Measurements from ENCODE around the gene PDE6D.

Gene PDE6D

DNA sequence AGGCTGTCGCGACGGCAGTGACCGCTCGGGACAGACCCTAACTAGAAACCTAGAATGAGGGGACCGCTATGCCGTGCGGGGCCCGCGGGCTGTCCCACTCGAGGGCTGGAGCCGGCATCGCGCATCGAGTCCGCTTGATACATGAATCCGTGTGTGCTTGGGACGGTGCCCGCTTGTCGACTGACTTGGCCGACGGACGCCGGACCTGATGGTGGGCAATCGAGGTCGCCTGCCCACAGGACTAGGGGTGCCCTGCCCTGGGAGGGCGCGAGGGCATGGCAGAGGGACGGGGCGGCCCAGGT is 73.5 kb downstream of the PDE6D start:
- DNase-seq (ENCODE audit: low spot score), result no peak

DNA sequence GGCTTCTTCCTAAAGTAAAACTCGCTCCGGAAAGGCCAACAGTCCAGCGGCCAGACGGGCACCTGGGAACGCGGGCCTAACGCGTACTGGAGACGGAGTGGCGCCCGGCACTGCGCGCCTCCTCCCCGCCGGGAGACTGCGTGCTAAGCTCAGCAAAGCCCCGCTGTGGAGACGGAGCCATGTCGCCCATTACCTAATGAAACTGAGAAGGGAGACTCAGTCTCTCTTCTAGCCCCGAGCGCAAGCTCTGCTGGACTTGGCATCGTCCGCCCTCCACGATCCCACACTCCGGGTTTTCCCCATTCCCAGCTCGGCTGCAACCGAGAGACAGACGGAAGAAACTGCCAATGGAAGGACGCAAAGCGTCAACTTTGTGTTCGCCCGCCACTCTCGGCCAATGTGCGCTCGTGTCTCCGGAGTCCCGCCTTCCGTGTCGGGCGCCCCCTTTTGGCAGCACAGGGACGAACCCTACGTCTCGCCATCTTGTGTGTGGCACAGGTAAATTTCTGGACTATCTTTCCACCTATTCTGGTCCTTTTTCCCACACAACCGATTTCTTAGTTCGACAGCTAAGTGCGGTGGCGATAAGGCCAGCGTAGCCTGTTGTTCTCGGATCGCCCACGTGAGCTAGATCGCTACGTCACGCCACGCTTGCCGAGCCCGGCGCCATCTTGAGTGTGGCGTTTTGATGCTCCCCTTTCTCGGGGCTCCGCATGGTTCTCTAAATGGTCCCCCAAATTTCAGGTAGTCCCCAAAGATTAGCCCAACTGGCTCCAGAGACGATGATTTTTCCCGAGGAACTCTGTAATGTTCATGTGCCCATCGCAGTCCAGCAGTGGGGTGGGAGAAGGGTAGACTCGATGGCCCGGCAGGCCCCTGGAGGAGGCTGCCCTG is 74.1 kb downstream of the PDE6D start:
- peak; percentile 98 for DNase-seq (ENCODE audit: low spot score)

DNA sequence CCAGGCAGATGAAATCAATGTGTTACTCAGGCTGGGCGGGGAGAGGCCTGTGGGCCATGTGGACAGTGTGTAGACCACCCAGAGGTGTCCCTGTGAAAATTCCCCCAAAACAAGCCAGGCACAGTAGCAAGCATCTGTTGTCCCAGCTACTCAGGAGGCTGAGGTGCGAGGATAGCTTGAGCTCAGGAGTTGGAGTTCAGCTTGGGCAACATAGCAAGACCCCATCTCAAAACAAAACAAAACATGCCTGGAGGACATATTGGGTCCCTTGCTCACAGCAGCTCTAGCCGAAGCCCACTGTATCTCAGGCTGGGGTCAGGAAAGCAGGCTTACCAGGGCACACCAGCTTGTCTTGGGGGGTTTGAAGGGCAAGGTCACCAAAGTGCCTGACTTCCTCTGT is 77.1 kb downstream of the PDE6D start:
- no peak for DNase-seq (ENCODE audit: low spot score)

DNA sequence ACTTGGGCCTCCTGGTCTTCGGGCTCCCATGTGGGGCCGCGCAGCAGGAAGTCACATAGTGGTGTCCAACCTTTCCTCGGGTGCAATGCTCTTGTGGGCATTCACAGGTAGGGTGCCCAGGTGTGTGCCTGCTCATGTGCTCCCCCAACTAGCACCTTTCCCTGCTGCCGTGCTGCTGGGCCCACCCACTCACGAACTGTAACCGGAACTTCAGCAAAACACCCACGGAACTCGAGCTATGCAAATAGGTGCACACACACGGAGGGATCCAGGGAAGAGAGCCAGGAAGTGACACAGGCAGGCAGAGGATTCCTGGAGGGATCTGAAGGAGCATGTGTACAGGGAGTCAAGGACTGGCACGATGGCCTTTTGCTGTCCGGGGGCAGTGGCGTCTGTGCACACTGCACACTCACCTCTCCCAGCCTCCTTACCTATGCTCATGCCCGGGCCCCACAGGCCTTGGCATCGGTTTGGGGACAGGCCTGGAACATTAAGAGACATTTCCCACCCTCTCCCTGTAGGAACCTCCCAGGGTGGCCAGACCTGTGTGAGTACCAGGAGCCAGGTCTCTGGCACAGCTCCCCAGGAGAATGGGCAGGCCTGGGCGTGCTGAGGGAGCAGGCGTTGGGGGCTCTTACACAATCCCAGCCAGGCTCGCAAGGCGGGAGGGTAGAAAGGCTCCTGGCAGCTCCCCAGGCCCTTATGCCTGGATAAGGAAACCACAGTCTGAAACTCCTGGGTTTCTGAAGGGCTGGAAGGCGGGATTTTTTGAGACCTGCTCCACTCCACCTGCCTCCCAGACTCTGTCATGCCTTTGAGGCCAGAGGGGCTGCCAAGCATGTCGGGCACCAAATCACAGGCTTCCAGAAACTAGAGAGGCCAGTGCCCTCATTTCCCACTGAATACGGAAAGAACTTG is 79.4 kb downstream of the PDE6D start:
- DNase-seq (ENCODE audit: low spot score), result no peak

DNA sequence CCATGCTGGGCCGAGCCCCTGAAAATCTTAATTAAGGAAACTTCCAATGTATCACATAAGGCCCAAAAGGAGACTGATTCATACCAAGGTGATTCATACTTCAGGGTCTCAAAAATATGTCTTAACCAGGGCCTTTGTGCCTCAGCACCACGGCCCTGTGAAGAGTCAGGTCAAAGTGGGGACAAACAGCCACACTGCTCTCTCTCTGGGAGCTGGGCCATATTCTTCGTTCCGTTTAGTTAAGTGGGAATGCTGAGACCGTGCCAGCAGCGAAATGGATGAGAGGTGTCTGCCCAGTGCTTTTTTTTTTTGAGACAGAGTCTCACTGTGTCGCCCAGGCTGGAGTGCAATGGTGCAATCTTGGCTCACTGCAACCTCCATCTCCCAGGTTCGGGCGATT is 82.1 kb downstream of the PDE6D start:
- no peak for DNase-seq (ENCODE audit: low spot score)

DNA sequence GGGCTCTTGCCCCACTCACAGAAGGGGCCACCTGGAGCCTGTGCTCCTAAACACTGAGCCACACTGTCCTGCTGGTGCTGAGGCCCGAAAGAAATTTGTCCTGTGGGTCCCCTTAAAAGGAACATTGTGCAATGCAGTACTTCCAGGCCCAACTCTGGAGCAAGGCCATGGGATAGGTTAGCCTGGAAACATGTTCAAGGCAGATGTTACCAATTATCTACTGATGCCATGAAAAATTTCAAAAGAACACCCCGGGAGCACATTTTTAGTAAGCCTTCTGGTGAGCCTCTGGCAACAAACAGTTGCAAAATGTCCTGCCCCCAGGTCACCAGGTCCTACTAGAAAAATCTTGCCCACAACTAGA is 85.1 kb downstream of the PDE6D start:
- no peak for DNase-seq (ENCODE audit: low spot score)

DNA sequence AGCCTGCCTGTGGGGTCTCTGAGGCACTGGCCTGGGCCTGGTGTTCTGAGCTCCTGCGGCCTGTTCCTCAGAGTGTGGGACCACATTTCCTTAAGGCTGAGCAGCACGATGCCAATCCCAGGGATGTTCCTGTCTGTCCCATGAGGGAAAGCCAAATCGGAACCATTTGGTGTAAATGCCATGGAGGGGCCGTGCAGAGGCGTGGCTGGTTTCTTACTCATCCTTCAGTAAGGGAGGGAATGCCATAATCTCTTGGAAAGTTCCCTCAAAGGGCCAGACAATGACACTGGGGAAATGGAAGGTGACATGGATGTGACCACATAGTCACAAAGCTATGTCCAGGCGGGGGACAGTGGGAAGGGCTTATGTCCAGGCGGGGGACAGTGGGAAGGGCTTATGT is 87.1 kb downstream of the PDE6D start:
- no peak for DNase-seq (ENCODE audit: low spot score)

DNA sequence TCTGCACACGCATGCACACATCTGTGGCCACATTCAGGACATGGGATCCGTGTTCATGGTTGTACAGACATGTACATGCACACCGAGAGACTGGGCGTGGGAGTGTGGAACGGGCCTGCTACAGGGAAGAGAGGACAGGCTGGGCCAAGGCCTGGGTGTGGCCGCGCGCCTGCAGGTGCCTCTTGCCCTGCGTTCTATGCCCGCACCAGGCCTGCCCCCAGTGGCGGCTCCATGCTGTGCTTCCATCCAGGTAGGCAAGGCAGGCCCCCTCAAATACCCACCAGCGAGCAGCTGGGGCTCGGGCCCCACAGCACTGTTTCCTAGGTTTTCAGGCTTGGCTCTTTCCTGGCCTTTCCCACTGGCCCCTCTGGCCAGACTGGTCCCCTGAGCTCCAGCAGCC is 88.2 kb downstream of the PDE6D start:
- DNase-seq (ENCODE audit: low spot score), result no peak

DNA sequence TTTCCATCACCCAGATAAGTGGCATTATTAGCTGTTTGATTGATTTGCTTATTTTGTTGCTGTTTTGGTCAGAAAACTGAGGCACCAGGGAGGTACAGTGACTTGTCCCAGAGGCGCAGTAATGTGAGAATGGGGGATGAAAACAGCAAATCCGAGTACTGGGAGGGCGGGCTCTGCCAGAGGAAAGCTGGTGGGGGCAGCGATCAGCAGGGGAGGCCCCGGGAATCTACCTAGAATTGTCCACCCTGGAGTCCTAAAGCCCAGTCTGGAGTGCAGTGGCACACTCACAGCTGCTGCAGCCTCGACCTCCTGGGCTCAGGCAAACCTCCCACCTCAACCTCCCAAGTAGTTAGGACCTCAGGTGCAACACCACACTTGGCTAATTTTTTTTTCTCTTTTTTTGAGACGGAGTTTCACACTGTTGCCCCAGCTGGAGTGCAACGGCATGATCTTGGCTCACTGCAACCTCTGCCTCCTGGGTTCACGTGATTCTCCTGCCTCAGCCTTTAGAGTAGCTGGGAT is 89.8 kb downstream of the PDE6D start:
- no peak for DNase-seq (ENCODE audit: low spot score)

DNA sequence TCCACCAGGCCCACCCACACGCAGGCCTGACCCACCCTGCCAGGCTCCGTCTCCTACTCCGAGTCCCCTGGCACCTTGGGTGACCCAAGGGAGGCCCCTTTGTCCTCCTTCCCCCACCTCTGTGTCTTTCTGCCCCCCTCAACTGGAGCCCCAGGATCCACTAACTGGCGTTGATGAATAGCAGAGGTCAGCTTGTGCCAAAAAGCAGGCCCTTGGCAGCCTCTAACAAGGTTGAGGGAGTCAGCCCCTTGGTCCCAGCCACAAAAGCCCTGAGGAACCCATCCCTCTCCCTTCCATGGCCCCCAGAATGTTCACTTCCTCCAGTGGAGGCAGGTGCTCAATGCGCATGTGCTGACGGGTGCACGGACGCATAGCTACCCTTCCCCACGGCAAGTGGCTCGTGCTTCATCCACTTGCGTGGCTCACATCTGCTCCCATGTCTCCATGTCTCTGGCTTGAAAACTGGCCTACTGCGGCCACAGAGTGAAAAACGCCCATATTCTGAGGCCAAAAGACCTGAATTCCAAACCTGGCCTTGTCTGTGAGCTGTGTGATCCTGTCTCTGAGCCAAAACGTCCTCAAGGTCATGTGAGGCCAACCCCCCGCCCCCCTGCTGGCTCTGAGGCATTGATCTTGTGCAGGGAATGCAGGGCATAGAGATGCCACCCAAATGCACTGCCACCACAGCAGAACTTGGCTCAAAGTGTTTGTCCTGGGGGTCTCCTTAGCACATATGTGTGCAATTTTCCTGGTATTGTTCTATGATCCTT is 91.8 kb downstream of the PDE6D start:
- DNase-seq (ENCODE audit: low spot score), result no peak

DNA sequence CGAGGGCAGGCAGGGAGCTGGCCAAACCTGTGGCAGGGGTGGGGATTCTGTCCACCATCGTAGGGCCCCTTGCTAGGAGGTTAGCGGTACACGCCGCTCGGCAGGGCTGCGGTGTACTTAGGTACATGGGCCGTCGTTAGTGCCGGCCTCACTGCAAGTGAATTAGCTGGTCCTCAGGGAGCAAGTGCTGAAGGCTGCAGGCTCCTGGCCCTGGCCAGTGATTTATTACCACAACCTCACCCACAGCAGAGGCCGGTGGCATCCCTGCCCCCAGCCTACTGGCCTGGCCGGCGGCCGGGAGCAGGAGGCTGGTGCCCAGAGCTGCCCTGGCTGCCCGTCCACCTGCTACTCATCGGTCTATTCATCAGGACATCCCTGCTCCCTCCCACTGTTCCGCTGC is 92.4 kb downstream of the PDE6D start:
- no peak for DNase-seq (ENCODE audit: low spot score)

DNA sequence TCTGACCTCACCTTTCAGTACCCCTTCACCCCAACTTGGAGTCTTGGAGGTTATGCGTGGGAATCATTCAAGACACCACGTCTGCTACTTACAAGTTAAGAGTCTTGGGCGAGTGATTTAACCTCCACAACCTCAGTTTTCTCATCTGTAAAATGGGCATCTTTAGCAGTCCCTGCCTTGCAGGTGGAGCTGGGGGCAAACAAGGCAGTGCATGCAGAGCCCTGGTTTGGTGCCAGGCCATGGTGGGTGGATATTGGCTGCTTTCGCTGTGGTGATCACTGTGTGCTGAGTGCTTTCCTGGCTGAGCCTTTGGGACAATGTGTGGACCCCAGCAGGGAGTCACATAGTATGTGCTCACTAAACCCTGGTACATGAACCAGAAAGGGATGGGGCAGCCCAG is 93.1 kb downstream of the PDE6D start:
- DNase-seq (ENCODE audit: low spot score), result no peak

DNA sequence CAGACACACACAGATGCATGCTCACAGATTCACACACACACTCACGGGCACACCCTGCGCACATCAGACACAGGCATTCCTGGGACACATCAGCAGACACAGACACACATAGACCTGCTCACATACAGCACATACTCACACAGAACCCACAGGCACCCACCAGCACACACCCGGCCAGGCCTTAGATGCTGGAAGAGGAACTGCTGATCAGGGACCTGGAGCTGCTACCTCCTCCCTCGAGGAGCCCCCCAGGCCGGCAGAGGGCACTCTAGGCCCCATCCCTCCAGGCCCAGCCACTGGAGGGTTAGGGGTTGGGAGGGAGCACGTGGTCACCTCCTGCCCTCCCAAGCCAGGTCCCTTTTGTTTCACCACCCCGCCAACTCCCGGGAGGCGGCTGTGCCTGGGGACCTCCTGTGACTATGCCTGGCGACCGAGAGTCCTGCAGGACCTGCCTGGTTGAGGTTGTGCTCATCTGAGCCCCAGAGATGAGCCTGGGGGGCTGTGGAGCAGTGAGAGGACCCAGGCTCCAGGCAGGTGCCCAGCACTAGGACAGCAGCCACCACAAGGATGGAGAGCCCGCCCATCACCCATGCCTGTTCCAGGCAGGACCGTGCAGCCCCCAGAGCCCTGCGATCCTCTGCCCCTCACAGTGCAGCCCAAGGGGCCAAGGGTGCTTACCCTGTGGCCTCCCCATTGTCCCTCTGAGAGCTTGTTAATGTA is 93.8 kb downstream of the PDE6D start:
- peak; percentile 54 for DNase-seq (ENCODE audit: low spot score)

DNA sequence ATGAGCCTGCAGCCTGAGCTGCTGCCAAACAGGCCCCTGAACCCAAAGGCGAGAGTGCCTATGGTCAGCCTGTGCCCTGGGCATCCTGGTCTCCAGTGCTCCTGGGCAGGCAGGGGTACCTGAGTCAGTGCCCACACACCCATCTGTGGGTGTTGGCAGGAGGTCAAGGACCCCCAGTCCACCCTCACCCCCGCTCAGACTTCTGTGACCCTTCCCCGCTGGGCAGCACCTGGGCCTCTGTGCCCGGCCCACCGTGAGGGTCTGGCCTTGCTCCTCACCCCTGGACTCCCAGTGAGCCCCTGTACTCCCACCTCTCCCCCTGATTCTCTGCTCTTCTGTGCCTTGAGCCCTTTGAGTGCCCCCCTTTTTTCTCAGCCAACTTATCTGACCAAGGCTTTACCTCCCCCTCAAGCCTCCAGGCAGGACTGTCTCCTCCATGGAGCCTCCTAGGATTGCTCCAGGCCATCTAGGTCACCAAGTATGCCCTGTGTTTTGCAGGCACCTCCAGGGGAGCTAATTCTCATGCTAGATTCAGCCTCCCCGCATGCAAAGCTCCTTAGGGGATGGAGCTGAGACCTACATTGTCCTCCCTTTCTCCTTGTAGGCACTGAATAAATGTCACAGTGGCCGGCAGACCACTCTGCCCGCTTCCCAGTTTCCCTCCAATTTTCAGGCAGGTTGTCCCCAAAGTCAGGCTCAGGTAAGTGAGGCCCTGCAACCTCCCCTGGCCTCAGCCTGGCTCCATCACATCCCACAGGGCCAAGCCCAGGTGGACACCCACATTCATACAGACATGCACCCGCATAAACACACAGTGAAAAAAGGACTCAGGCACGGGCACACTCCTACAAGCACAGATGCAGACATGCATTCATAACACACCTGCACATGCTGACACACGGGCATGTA is 94.6 kb downstream of the PDE6D start:
- no peak for DNase-seq (ENCODE audit: low spot score)

DNA sequence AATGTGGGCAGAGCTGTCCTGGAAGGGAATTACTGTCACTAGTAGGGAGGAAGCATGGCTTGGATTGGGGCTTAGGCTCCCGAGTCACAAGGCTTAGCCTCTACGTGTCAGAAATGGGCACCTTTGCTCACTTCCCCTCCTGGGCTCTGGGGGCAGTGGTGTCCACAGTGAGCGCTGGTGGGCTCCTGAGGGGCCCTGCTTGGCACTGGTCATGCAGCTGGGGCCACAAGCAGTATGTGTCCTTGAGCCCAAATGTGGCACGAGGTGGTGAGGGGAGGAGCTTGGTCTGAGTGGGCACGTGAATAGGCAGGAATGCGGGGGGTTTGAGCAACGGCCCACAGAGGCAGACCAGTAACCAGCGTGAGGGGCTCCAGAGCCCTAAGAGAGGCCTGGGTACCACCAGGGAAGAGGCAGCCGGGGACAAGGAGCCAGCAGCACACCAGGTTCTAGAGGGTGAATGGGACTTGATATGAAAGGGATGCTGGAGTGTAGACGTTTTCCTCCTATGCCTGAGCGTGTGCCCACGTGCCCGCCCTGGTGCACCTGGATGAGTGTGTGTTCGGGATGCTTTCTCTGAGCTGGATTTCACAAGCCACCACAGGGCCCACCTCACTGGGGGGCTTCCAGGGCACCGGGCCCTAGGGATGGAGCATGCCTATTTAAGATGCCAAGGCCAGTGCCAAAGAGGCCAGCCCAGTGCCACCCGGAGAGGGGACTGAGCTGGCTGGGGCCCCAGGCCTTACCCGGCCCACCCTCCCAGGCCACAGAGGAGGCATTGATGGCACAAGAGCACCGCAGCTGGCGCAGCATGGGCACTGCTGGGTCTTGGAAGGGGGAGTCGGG is 95.5 kb downstream of the PDE6D start:
- no peak for DNase-seq (ENCODE audit: low spot score)

DNA sequence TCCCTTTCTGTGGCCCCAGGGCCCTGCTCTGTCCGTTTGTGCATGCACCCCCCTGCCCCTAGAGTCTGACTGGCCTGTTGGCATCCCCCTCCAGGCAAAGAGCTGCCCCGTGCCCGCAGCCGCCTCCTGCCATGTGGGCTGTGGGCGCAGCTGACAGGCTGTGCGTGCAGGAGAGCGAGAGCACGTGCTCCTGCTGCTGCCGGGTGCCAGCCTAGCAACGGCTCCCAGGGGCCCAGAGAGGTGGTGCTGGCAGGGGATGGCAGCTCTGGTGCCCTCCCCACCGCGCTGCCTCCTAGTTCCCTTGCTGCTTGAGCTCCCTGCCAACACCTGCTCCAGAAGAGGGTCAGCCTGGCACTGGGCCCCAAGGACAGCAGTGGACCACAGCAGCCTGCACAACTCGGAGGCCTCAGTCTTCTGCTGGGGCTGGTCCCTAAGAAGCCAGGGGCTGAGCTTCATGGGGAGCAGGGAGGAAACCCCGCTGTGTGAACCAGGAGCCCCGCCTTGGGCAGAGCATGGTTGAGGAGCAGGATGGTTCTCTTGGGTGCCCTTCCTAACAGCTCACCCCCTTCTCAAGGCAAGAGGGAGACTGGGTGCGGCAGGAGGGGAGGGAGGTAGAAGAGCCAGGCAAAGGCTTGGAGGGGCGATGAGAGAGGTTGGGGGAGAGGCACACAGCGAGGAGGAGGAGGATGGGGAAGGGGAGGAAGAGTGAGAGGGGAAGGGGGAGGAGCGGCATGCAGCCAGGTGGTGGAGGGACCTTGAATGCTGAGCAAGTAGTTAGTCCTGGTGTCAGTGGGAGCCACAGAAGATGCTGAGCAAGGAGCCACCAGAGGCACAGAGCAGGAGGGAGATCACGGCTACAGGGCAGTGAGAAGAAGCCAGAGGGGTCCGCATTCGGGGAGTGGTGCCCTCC is 96.5 kb downstream of the PDE6D start:
- no peak for DNase-seq (ENCODE audit: low spot score)

DNA sequence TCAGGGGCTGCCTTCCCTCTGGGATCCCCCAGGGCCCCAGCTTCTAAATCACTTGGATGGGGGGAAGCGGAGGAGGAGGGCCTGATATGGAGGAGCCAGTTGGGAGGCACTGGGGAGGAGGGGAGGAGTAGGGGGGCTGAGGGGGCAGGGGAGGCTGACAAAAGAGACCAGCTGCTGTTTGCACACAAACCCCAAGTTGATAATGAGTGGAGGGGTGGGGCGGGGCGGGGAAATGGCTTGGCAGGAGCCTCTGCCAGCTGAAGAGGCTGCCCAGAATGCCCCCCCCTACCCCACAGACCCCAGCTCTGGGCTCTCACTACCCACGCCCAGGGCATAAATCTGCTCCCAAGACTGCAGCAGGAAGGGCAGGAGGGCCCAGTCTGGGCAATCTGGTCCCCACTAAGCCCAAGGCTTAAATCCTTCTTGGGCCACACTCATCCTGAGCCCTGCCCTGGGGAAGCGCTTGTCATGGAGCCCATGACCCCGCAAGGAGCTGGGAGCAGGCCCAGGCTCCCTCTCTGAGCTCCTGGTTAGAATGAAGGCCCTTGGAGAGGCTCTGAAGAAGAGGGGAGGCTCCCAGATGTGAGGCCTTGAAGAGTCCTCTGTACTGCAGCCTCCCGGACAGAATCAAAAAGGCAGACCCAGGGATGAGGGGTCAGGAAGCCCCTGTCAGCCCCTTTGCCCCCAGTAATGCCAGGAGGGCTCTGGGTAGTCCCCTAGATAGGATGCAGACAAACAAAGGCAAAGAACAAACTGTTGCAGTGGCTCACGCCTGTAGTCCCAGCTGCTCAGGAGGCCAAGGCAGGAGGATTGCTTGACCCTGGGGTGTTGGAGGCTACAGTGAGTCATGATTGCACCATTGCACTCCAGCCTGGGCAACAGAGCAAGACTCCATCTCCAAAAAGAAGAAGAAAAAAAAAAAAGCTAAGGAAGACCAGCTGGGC is 97.5 kb downstream of the PDE6D start:
- DNase-seq (ENCODE audit: low spot score), result no peak

Data from LoVo (cell line).